ENCODE results near the gene C10orf90. TPM values are rescaled to one million over a fixed set of nuclear protein-coding genes. Genes with fewer than 3 reads are reported as not detected.

The C10orf90 gene
- total RNA-seq, 1 donor from 2014 or later: not detected

DNA sequence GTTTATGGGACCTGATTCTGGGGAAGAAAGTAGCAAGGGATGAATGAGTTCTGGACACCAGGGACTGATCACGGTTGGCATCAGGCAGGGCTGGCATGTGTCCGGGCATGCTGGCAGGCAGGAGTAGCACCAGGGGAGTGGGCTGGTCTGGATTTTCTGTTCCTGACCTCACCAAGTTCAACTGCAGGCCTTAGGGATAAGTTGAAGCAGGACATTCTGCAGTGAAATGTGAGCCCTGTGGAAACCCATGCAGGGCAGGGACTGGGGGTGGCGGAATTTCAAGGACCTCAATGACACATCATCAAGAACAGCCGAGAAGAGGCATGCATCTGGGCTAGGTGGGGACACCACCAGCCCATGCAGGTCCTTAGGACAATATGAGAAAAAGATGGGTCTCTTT lies 202.0 kb downstream of the C10orf90 start:
- DNase-seq (no peak), ATAC-seq (no peak)
- TF ChIP-seq, protein P1, sequence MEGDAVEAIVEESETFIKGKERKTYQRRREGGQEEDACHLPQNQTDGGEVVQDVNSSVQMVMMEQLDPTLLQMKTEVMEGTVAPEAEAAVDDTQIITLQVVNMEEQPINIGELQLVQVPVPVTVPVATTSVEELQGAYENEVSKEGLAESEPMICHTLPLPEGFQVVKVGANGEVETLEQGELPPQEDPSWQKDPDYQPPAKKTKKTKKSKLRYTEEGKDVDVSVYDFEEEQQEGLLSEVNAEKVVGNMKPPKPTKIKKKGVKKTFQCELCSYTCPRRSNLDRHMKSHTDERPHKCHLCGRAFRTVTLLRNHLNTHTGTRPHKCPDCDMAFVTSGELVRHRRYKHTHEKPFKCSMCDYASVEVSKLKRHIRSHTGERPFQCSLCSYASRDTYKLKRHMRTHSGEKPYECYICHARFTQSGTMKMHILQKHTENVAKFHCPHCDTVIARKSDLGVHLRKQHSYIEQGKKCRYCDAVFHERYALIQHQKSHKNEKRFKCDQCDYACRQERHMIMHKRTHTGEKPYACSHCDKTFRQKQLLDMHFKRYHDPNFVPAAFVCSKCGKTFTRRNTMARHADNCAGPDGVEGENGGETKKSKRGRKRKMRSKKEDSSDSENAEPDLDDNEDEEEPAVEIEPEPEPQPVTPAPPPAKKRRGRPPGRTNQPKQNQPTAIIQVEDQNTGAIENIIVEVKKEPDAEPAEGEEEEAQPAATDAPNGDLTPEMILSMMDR (IDR thresholded peaks at IDR 0.05): no peak
- H3K27me3 ChIP-seq: peaks cover 6% of the 10 kb centered on the region
- H3K4me3 ChIP-seq: no peak overlapping the region
- no peaks in the 10 kb centered on the region for H3K9me3 ChIP-seq
- intact Hi-C loops (cut with DNase I): no loop called here
- H3K27ac ChIP-seq: no peak overlapping the region
- H3K36me3 ChIP-seq: no peaks in the 10 kb centered on the region
- H3K4me1 ChIP-seq: no peaks in the 10 kb centered on the region

DNA sequence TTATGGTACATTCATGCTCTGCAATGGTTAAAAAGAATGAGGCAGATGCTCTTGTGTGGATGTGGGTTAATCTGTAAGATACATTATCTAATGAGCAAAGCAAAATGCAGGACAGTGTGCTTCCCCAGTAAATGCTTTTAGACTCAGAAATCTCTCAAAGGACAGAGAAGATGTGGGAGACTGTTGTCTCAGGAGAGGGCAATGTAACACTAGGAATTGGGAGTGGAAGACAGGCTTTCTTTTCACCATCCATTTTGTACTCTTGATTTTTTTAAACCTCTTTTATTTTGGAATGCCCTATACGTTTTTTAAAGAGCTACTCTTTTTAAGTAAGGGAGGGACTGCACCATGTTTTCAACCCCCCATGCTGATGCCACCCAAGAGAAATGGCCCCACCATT lies 204.7 kb downstream of the C10orf90 start:
- DNase-seq: no peak
- intact Hi-C loops (cut with DNase I): no loop called here
- TF ChIP-seq, protein P1 (IDR thresholded peaks at IDR 0.05): no peak
- H3K4me3 ChIP-seq: no peak overlapping the region
- peaks cover 3% of the 10 kb centered on the region for H3K27me3 ChIP-seq
- H3K4me1 ChIP-seq: no peaks in the 10 kb centered on the region
- no peak for ATAC-seq
- H3K36me3 ChIP-seq: no peaks in the 10 kb centered on the region
- no peak overlapping the region for H3K27ac ChIP-seq
- no peaks in the 10 kb centered on the region for H3K9me3 ChIP-seq

DNA sequence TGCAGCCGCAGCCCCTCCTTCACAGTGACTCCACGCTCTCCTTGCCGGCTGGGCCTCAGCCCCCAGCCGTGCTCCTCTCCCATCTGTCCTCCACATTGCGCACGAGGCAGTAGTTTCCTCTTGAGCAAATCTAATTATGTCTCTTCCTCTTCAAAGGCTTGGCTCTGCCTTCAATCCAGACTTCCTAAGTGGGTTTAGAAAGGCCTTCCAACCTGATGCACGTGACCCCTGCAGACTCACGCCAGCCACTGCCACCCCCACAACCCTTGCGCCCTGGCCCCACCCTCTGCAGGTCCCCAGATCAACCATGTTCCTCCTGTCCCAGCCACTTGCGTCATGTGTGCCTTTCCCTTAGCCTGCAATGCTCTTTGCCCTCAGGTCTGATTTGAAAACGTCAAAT lies 207.2 kb downstream of the C10orf90 start:
- H3K4me3 ChIP-seq: no peak overlapping the region
- TF ChIP-seq, protein P1 (IDR thresholded peaks at IDR 0.05): no peak
- ATAC-seq: no peak
- no peaks in the 10 kb centered on the region for H3K27me3 ChIP-seq
- H3K9me3 ChIP-seq: no peaks in the 10 kb centered on the region
- intact Hi-C loops (cut with DNase I): no loop called here
- no peak overlapping the region for H3K27ac ChIP-seq
- no peak for DNase-seq
- no peaks in the 10 kb centered on the region for H3K4me1 ChIP-seq
- no peaks in the 10 kb centered on the region for H3K36me3 ChIP-seq

DNA sequence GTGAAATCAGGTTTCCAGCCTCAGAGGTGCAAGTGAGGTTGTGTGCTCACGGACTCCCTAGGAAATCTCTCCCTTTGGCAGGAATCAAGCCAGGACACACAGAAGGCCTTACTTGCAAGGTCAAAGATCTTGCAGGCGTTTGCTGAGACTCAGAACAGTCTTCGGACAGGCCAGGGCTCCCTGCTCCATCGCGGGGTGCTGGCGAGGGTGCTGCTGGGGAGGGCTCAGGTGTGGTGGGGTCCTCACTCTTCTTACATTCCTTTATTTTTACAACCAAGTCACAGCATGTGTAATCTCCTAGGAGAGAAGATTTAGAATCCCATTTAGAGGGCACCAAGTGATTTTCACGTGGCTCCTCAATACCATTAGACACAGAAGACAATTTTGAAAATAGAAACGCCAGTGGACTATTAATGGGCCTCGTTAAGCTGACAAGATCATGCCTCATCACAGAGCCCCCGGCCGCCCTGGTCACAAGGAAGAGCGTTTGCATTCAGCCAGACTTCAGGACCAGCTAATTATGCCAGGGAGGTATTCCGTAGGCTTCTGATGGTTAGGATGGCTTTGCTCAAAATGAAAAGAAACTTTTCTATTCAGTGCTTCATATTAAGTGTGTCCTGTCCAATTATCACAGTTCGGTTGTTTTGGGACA lies 209.1 kb downstream of the C10orf90 start:
- H3K27me3 ChIP-seq: no peaks in the 10 kb centered on the region
- H3K4me1 ChIP-seq: no peaks in the 10 kb centered on the region
- ATAC-seq: no peak
- intact Hi-C loops (cut with DNase I): no loop called here
- no peak overlapping the region for H3K27ac ChIP-seq
- DNase-seq: no peak
- no peak overlapping the region for H3K4me3 ChIP-seq
- TF ChIP-seq, protein P1 (IDR thresholded peaks at IDR 0.05): no peak
- H3K36me3 ChIP-seq: no peaks in the 10 kb centered on the region
- no peaks in the 10 kb centered on the region for H3K9me3 ChIP-seq

DNA sequence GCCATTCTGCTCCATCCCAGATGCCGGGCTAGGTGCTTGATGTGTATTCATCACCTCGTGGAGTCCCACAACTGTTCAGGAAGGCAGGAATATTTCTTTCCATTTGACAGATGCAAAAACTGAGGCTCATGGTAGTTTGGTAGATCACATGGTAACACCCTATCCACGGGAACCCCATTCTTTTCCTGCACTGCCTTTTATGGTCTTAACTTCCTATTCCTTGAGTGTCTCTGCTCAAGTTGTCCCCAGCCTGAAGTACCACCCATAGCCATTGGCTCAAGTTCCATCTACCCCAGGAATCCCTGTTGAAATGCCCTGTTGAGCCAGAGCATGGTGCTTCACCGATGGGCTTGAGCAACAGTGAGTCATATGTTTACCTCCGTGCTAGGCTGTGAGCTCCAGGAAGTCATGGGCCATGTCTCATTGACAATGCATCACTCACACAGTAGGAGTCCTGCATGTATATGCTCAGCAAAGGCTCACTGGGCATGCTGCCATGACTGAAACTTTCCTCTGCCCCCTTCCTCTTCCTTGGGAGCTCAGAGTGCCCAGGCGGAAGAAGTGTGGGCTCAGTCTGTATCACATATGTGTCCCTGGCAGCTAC lies 210.5 kb downstream of the C10orf90 start:
- intact Hi-C loops (cut with DNase I): no loop called here
- no peak for DNase-seq
- Histone ChIP-seq H3K4me1 (no peaks in the 10 kb centered on the region), H3K27ac (no peak overlapping the region), H3K27me3 (no peaks in the 10 kb centered on the region), H3K4me3 (no peak overlapping the region), H3K9me3 (no peaks in the 10 kb centered on the region), H3K36me3 (no peaks in the 10 kb centered on the region)
- TF ChIP-seq, protein P1 (IDR thresholded peaks at IDR 0.05): no peak
- ATAC-seq: peak; percentile 56
